Mesenchymal stem cell (in vitro differentiated cells and primary cell): ENCODE measurements around the gene MEOX1.
A peak's percentile ranks its signal among the peaks of the same experiment; 100 is the strongest.

Experiments used
- DNase-seq: peaks from one replicate; pipeline ENCODE4 v3.0.0-alpha.2; 2013
- H2AFZ ChIP-seq: one replicate; pipeline ENCODE4 v1.6.1; 2013; ENCODE audit warnings: low read depth, mild to moderate bottlenecking, control low read depth, inconsistent platforms, low read length, moderate library complexity
- H2AK5ac ChIP-seq: 2 replicates; pipeline ENCODE4 v1.6.1; 2013; ENCODE audit warnings: low read length, moderate library complexity, mild to moderate bottlenecking, inconsistent platforms; ENCODE audit not compliant: severe bottlenecking
- H2BK120ac ChIP-seq: one replicate; pipeline ENCODE4 v1.6.1; 2013; ENCODE audit warnings: low read depth, mild to moderate bottlenecking, inconsistent platforms, low read length, moderate library complexity
- H2BK12ac ChIP-seq, 2 experiments: one replicate each; pipeline ENCODE4 v1.6.1; 2013; ENCODE audit warnings: inconsistent platforms in 2 of 2, low read length in 2 of 2, mild to moderate bottlenecking in 2 of 2, moderate library complexity in 2 of 2, control low read depth in 1 of 2
- H2BK15ac ChIP-seq: one replicate; pipeline ENCODE4 v1.6.1; 2013; ENCODE audit warnings: mild to moderate bottlenecking, low read depth, inconsistent platforms; ENCODE audit not compliant: poor library complexity, severe bottlenecking
- H2BK5ac ChIP-seq: 2 replicates; pipeline ENCODE4 v1.6.1; 2013; ENCODE audit warnings: low read depth, mild to moderate bottlenecking, low read length, control low read depth, inconsistent platforms; ENCODE audit not compliant: poor library complexity, severe bottlenecking
- H3K14ac ChIP-seq, 2 experiments: one replicate each; pipeline ENCODE4 v1.6.1; 2013; ENCODE audit warnings: inconsistent platforms in 2 of 2, low read length in 2 of 2, control low read depth in 1 of 2, mild to moderate bottlenecking in 1 of 2, moderate library complexity in 1 of 2
- H3K18ac ChIP-seq, 2 experiments: one replicate each; pipeline ENCODE4 v1.6.1; 2013; ENCODE audit warnings: inconsistent platforms in 2 of 2, low read length in 2 of 2, control low read depth in 1 of 2, low read depth in 1 of 2, mild to moderate bottlenecking in 1 of 2
- H3K23ac ChIP-seq, 2 experiments: one replicate each; pipeline ENCODE4 v1.6.1; 2013; ENCODE audit warnings: inconsistent platforms in 2 of 2, low read length in 2 of 2, mild to moderate bottlenecking in 2 of 2, moderate library complexity in 2 of 2, control low read depth in 1 of 2
- H3K27ac ChIP-seq: 2 replicates; pipeline ENCODE4 v1.5.1; 2013; ENCODE audit warnings: mild to moderate bottlenecking, moderate library complexity, low read length, control low read depth, inconsistent platforms; ENCODE audit not compliant: poor library complexity, severe bottlenecking
- H3K27me3 ChIP-seq, 2 experiments: 2 replicates each; pipeline versions ENCODE4 v1.6.1 to v1.7.0; 2013; ENCODE audit warnings: low read length in 2 of 2, mild to moderate bottlenecking in 2 of 2, moderate library complexity in 2 of 2, control low read depth in 1 of 2, inconsistent platforms in 1 of 2; ENCODE audit not compliant: control insufficient read depth in 1 of 2, insufficient read depth in 1 of 2
- H3K36me3 ChIP-seq, 2 experiments: 2 replicates each; pipeline versions ENCODE4 v1.6.1 to v1.7.0; 2013; ENCODE audit warnings: low read length in 2 of 2, control low read depth in 1 of 2, inconsistent platforms in 1 of 2, low read depth in 1 of 2, mild to moderate bottlenecking in 1 of 2; ENCODE audit not compliant: insufficient read depth in 2 of 2, control insufficient read depth in 1 of 2
- H3K4ac ChIP-seq, 2 experiments: one replicate each; pipeline ENCODE4 v1.6.1; 2013; ENCODE audit warnings: inconsistent platforms in 2 of 2, low read length in 2 of 2, mild to moderate bottlenecking in 2 of 2, moderate library complexity in 2 of 2, control low read depth in 1 of 2, low read depth in 1 of 2
- H3K4me1 ChIP-seq: 2 replicates; pipeline ENCODE4 v1.6.1; 2013; ENCODE audit warnings: low read depth, low read length, control low read depth; ENCODE audit not compliant: control insufficient read depth, insufficient read depth
- H3K4me2 ChIP-seq: 2 replicates; pipeline ENCODE4 v1.6.1; 2013; ENCODE audit warnings: low read length, mild to moderate bottlenecking, inconsistent platforms; ENCODE audit not compliant: poor library complexity, severe bottlenecking
- H3K4me3 ChIP-seq, 2 experiments: 2 replicates each; pipeline versions ENCODE4 v1.5.1 to v1.7.0; 2013; ENCODE audit warnings: low read length in 2 of 2, mild to moderate bottlenecking in 2 of 2, control low read depth in 1 of 2, low read depth in 1 of 2; ENCODE audit not compliant: insufficient read depth in 1 of 2
- H3K79me1 ChIP-seq: replicated peaks from 2 replicates; pipeline ENCODE4 v1.6.1; 2013; ENCODE audit warnings: mild to moderate bottlenecking, control low read depth, low read length, inconsistent platforms; ENCODE audit not compliant: poor library complexity, severe bottlenecking
- H3K9ac ChIP-seq: 2 replicates; pipeline ENCODE4 v1.7.0; 2013; ENCODE audit warnings: mild to moderate bottlenecking, low read length, moderate library complexity
- H3K9me3 ChIP-seq: 2 replicates; pipeline ENCODE4 v1.7.0; 2013; ENCODE audit warnings: mild to moderate bottlenecking, low read length; ENCODE audit not compliant: control insufficient read depth
- H4K8ac ChIP-seq: one replicate; pipeline ENCODE4 v1.6.1; 2013; ENCODE audit warnings: inconsistent platforms, mild to moderate bottlenecking, low read length, moderate library complexity
- H4K91ac ChIP-seq: one replicate; pipeline ENCODE4 v1.6.1; 2013; ENCODE audit warnings: mild to moderate bottlenecking, low read length, inconsistent platforms
- WGBS: methylation state at CpG from one replicate; pipeline ENCODE4 v1.1.7; 2013; ENCODE audit warnings: mixed read lengths; 5-methylcytosine and 5-hydroxymethylcytosine counted together

The MEOX1 gene

GRCh38 chr17:43612515-43612914 lies 49.2 kb downstream of the MEOX1 start:
- Histone ChIP-seq H2AFZ (no peak overlapping the region), H3K9me3 (no peaks in the 10 kb centered on the region), H2AK5ac (no peak overlapping the region), H3K4me3 (no peak overlapping the region), H3K9ac (no peak overlapping the region), H4K91ac (no peak overlapping the region), H3K18ac (no peak overlapping the region), H3K14ac (no peak overlapping the region), H3K27ac (no peak overlapping the region), H3K27me3 (peaks cover 15 to 58% of the 10 kb centered on the region in 2 experiments), H4K8ac (no peak overlapping the region), H2BK12ac (no peak overlapping the region), H3K4me2 (no peak overlapping the region), H3K79me1 (no peaks in the 10 kb centered on the region), H3K4me1 (peaks cover 2% of the 10 kb centered on the region), H2BK15ac (no peak overlapping the region), H3K36me3 (no peaks in the 10 kb centered on the region), H3K23ac (no peak overlapping the region), H2BK5ac (no peak overlapping the region), H2BK120ac (no peak overlapping the region), H3K4ac (no peak overlapping the region)
- WGBS: 94% methylated on average over 3 of the region's 3 CpGs
- DNase-seq: no peak

DNA sequence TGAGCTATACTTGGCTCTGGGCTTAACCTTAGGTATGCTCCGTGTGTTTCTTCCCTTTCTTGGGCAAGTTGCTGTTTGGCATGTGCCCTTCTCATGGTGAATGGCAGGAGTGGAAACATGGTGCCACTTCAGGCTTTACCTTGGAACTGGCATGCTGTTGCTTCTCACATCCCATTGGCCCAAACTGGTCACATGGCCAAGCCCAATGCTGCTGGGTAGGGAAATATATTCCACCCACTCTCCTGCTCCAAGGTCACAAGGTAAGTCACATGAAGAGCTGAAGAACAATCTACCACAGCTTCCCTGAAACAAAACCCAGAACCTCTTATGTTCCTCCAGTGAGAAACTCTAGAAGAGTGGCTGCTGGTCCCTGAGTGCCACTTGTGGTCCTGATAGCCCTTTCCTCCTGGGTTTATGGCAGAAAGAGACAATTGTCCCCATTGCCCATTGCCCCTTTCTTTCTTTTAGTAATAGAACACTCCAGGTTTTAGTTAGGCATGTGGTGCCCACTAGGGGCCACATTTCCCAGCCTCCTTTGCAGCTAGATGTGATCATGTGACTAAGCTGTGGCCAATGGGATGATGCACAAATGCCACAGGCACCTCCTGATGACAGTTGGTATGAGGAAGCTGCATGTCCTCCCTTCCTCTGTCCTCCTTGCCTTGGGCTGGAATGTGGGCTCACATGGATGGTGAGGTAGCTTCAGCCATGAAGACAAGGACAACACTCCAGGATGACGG lies 50.3 kb downstream of the MEOX1 start:
- DNase-seq: no peak
- WGBS: 96% methylated on average over 2 of the region's 2 CpGs
- Histone ChIP-seq H3K79me1 (no peaks in the 10 kb centered on the region), H2BK5ac (no peak overlapping the region), H3K4ac (no peak overlapping the region), H4K91ac (no peak overlapping the region), H3K14ac (peak overlapping the region in 1 of 2 experiments; percentile 46), H4K8ac (no peak overlapping the region), H2BK120ac (no peak overlapping the region), H2BK12ac (no peak overlapping the region), H3K4me1 (peaks cover 2% of the 10 kb centered on the region), H2BK15ac (no peak overlapping the region), H3K23ac (no peak overlapping the region), H3K9me3 (no peaks in the 10 kb centered on the region), H3K36me3 (no peaks in the 10 kb centered on the region), H3K27me3 (peaks cover 15 to 57% of the 10 kb centered on the region in 2 experiments), H3K9ac (no peak overlapping the region), H3K4me3 (no peak overlapping the region), H3K4me2 (no peak overlapping the region), H2AK5ac (no peak overlapping the region), H2AFZ (no peak overlapping the region), H3K27ac (no peak overlapping the region), H3K18ac (no peak overlapping the region)

- Histone ChIP-seq H2BK120ac (no peak overlapping the region), H3K14ac (no peak overlapping the region)
- WGBS: 92% methylated on average over 6 of the region's 6 CpGs
These were observed 51.9 kb downstream of the MEOX1 start for GRCh38 chr17:43609613-43610385.

GRCh38 chr17:43608313-43608712 lies 53.4 kb downstream of the MEOX1 start:
- peaks cover 21 to 46% of the 10 kb centered on the region in 2 experiments for H3K27me3 ChIP-seq
- H3K4ac ChIP-seq: no peak overlapping the region
- H2BK5ac ChIP-seq: no peak overlapping the region
- no peak overlapping the region for H2BK120ac ChIP-seq
- no peak overlapping the region for H3K18ac ChIP-seq
- H4K91ac ChIP-seq: no peak overlapping the region
- no peak overlapping the region for H3K9ac ChIP-seq
- no CpG with 5 or more reads among the region's 1 CpG for WGBS
- no peak overlapping the region for H3K4me3 ChIP-seq
- H3K4me2 ChIP-seq: no peak overlapping the region
- H3K36me3 ChIP-seq: no peaks in the 10 kb centered on the region
- H3K9me3 ChIP-seq: no peaks in the 10 kb centered on the region
- H3K4me1 ChIP-seq: no peaks in the 10 kb centered on the region
- H3K27ac ChIP-seq: no peak overlapping the region
- no peak overlapping the region for H2BK15ac ChIP-seq
- no peaks in the 10 kb centered on the region for H3K79me1 ChIP-seq
- H2AK5ac ChIP-seq: no peak overlapping the region
- H3K23ac ChIP-seq: no peak overlapping the region
- no peak overlapping the region for H2BK12ac ChIP-seq
- no peak overlapping the region for H3K14ac ChIP-seq
- no peak overlapping the region for H4K8ac ChIP-seq
- no peak overlapping the region for H2AFZ ChIP-seq
- peak; percentile 67 for DNase-seq

More at GRCh38 chr17:43609613-43610385, 51.9 kb downstream of the MEOX1 start:
- Histone ChIP-seq H3K27me3 (peaks cover 20 to 52% of the 10 kb centered on the region in 2 experiments), H4K8ac (no peak overlapping the region), H2BK5ac (no peak overlapping the region), H3K4me3 (no peak overlapping the region), H3K36me3 (no peaks in the 10 kb centered on the region), H3K79me1 (no peaks in the 10 kb centered on the region), H4K91ac (no peak overlapping the region), H3K18ac (no peak overlapping the region), H3K4me2 (no peak overlapping the region), H3K23ac (no peak overlapping the region), H3K9me3 (no peaks in the 10 kb centered on the region), H3K4ac (no peak overlapping the region), H3K9ac (no peak overlapping the region), H2AFZ (no peak overlapping the region), H3K4me1 (no peaks in the 10 kb centered on the region), H2BK12ac (no peak overlapping the region), H3K27ac (no peak overlapping the region), H2AK5ac (no peak overlapping the region), H2BK15ac (no peak overlapping the region)
- DNase-seq: no peak
